H1 (cell line): Measurements from ENCODE around the gene CHST11. TPM values are rescaled to one million over a fixed set of nuclear protein-coding genes. Genes with fewer than 3 reads are reported as not detected.
A peak's percentile ranks its signal among the peaks of the same experiment; 100 is the strongest.

ENCODE experiments used
- CTCF ChIA-PET: fragments of 300-600 bp; sonication (Branson Sonifier 250); formaldehyde crosslinking; loops from one replicate; lab custom pipeline; 2021; ENCODE audit not compliant: partially characterized antibody; lab: Charles Lee
- POLR2A ChIA-PET: fragments of 300-600 bp; sonication (Branson Sonifier 250); formaldehyde crosslinking; loops from one replicate; lab custom pipeline; 2021; ENCODE audit warnings: inconsistent platforms; ENCODE audit not compliant: partially characterized antibody; lab: Charles Lee
- DNase-seq, 2 experiments: peaks; one replicate each; pipeline versions ENCODE4 v3.0.0 to v3.0.0-alpha.2; 2010 to 2022; ENCODE audit warnings: low spot score in 2 of 2, low read depth in 1 of 2, mixed read lengths in 1 of 2
- FAIRE-seq: peaks from 2 replicates; lab custom pipeline; 2011; peaks lifted over from hg19 to GRCh38; lab: Jason Lieb, UNC
- H2AFZ ChIP-seq: 2 replicates; pipeline ENCODE4 v1.8.1; 2012; ENCODE audit warnings: low read length, inconsistent platforms
- H2AK5ac ChIP-seq: 2 replicates; pipeline ENCODE4 v1.6.1; 2013; ENCODE audit warnings: low read depth, low read length
- H2BK120ac ChIP-seq: replicated peaks from 2 replicates; pipeline ENCODE3; 2013; ENCODE audit warnings: low read depth, low read length, inconsistent platforms
- H2BK12ac ChIP-seq: 2 replicates; pipeline ENCODE4 v1.6.1; 2013; ENCODE audit warnings: low read depth, low read length
- H2BK15ac ChIP-seq: 2 replicates; pipeline ENCODE4 v1.6.1; 2013; ENCODE audit warnings: low read length
- H2BK20ac ChIP-seq: 2 replicates; pipeline ENCODE4 v1.6.1; 2013; ENCODE audit warnings: low read length
- H2BK5ac ChIP-seq: 2 replicates; pipeline ENCODE4 v1.6.1; 2013; ENCODE audit warnings: low read depth, low read length
- H3K14ac ChIP-seq: 2 replicates; pipeline ENCODE4 v1.6.1; 2013; ENCODE audit warnings: inconsistent platforms; ENCODE audit not compliant: insufficient read length
- H3K18ac ChIP-seq: 2 replicates; pipeline ENCODE4 v1.6.1; 2013; ENCODE audit warnings: low read length; ENCODE audit errors: extremely low read depth
- H3K23ac ChIP-seq: 2 replicates; pipeline ENCODE4 v1.6.1; 2013; ENCODE audit warnings: inconsistent platforms; ENCODE audit not compliant: insufficient read length
- H3K23me2 ChIP-seq: 2 replicates; pipeline ENCODE4 v1.6.1; 2013; ENCODE audit warnings: low read depth, low read length
- H3K27ac ChIP-seq: 2 replicates; pipeline ENCODE4 v1.6.1; 2011; ENCODE audit warnings: low read depth, low read length, inconsistent platforms
- H3K27me3 ChIP-seq, 4 experiments: replicated peaks in 1 of 4; 1 replicate in 1 of 4; 2 replicates in 3 of 4; pipeline versions ENCODE4 v1.6.1 to v1.8.1; 2011 to 2013; ENCODE audit warnings: low read length in 3 of 4, mild to moderate bottlenecking in 3 of 4, inconsistent platforms in 2 of 4, mixed read lengths in 2 of 4, moderate library complexity in 1 of 4; ENCODE audit not compliant: control insufficient read depth in 3 of 4, insufficient read depth in 3 of 4; ENCODE audit errors: extremely low read depth in 1 of 4
- H3K36me3 ChIP-seq, 4 experiments: 2 replicates each; pipeline versions ENCODE4 v1.6.1 to v1.8.1; 2011 to 2013; ENCODE audit warnings: mild to moderate bottlenecking in 4 of 4, low read length in 3 of 4, moderate library complexity in 2 of 4, control low read depth in 1 of 4, inconsistent platforms in 1 of 4; ENCODE audit not compliant: insufficient read depth in 4 of 4, control insufficient read depth in 2 of 4
- H3K4ac ChIP-seq: replicated peaks from 2 replicates; pipeline ENCODE3; 2013; ENCODE audit warnings: low read length, low read depth, mixed read lengths, inconsistent platforms; ENCODE audit not compliant: insufficient read length
- H3K4me1 ChIP-seq, 4 experiments: replicated peaks in 1 of 4; 1 replicate in 1 of 4; 2 replicates in 3 of 4; pipeline versions ENCODE4 v1.6.1 to v1.8.1; 2011 to 2013; ENCODE audit warnings: low read length in 3 of 4, inconsistent platforms in 2 of 4, mixed read lengths in 1 of 4; ENCODE audit not compliant: insufficient read depth in 4 of 4, control insufficient read depth in 3 of 4
- H3K4me2 ChIP-seq, 2 experiments: 2 replicates each; pipeline versions ENCODE4 v1.6.1 to v1.8.1; 2011 to 2013; ENCODE audit warnings: low read depth in 2 of 2, low read length in 2 of 2, control low read depth in 1 of 2, inconsistent platforms in 1 of 2, mild to moderate bottlenecking in 1 of 2; ENCODE audit not compliant: insufficient read depth in 1 of 2
- H3K4me3 ChIP-seq, 4 experiments: fragments of 200-600, 300-600 bp in 1 of 4; sonication (generic), shearing (Covaris generic), sonication (Bioruptor Twin) in 1 of 4; 2 replicates each; pipeline versions ENCODE4 v1.5.1 to v1.8.1; 2011 to 2016; ENCODE audit warnings: low read length in 4 of 4, low read depth in 3 of 4, control low read depth in 2 of 4, inconsistent platforms in 2 of 4, mild to moderate bottlenecking in 2 of 4, mixed read lengths in 1 of 4, moderate library complexity in 1 of 4; ENCODE audit not compliant: insufficient read depth in 2 of 4; ENCODE audit errors: extremely low read depth in 1 of 4
- H3K56ac ChIP-seq: replicated peaks from 2 replicates; pipeline ENCODE3; 2013; ENCODE audit warnings: low read depth, mild to moderate bottlenecking, mixed read lengths, low read length, inconsistent platforms; ENCODE audit not compliant: insufficient read length
- H3K79me1 ChIP-seq: 2 replicates; pipeline ENCODE4 v1.6.1; 2013; ENCODE audit warnings: low read depth, low read length, control low read depth
- H3K79me2 ChIP-seq, 2 experiments: 2 replicates each; pipeline versions ENCODE4 v1.6.1 to v1.8.1; 2012 to 2013; ENCODE audit warnings: low read length in 2 of 2, mild to moderate bottlenecking in 2 of 2, inconsistent platforms in 1 of 2; ENCODE audit not compliant: insufficient read depth in 2 of 2, control insufficient read depth in 1 of 2
- H3K9ac ChIP-seq, 4 experiments: replicated peaks in 1 of 4; 1 replicate in 1 of 4; 2 replicates in 3 of 4; pipeline versions ENCODE4 v1.6.1 to v1.8.1; 2011 to 2013; ENCODE audit warnings: low read depth in 3 of 4, low read length in 3 of 4, control low read depth in 2 of 4, mild to moderate bottlenecking in 2 of 4, moderate library complexity in 2 of 4, inconsistent platforms in 1 of 4; ENCODE audit errors: extremely low read depth in 1 of 4
- H3K9me3 ChIP-seq, 2 experiments: 2 replicates each; pipeline versions ENCODE4 v1.6.1 to v1.8.1; 2012 to 2013; ENCODE audit warnings: mild to moderate bottlenecking in 2 of 2, moderate library complexity in 2 of 2, control low read depth in 1 of 2, inconsistent platforms in 1 of 2, low read depth in 1 of 2, low read length in 1 of 2, mixed read lengths in 1 of 2; ENCODE audit not compliant: insufficient read depth in 2 of 2
- H4K20me1 ChIP-seq, 2 experiments: replicated peaks in 1 of 2; 2 replicates each; pipeline versions ENCODE3 to v1.8.1; 2011 to 2013; ENCODE audit warnings: inconsistent platforms in 2 of 2, low read length in 2 of 2, mild to moderate bottlenecking in 1 of 2; ENCODE audit not compliant: insufficient read depth in 2 of 2, control insufficient read depth in 1 of 2
- H4K5ac ChIP-seq: 2 replicates; pipeline ENCODE4 v1.6.1; 2013; ENCODE audit warnings: low read length, low read depth, mixed read lengths, inconsistent platforms; ENCODE audit not compliant: insufficient read length
- H4K8ac ChIP-seq: 2 replicates; pipeline ENCODE4 v1.8.0; 2013; ENCODE audit warnings: mild to moderate bottlenecking, moderate library complexity, low read length, inconsistent platforms; ENCODE audit not compliant: insufficient read depth; ENCODE audit errors: extremely low read depth
- H4K91ac ChIP-seq: replicated peaks from 2 replicates; pipeline ENCODE3; 2013; ENCODE audit warnings: low read length, mixed read lengths, inconsistent platforms; ENCODE audit not compliant: insufficient read length
- WGBS, 2 experiments: shearing (Covaris generic) in 1 of 2; methylation state at CpG; one replicate each; pipeline versions ENCODE4 v1.1.6 to v1.1.7; 2013 to 2015; ENCODE audit warnings: low lambda C conversion rate in 2 of 2, mixed read lengths in 2 of 2, inconsistent platforms in 1 of 2, low coverage in 1 of 2, missing lambda C conversion rate in 1 of 2; ENCODE audit not compliant: insufficient replicate concordance in 2 of 2, insufficient coverage in 1 of 2, insufficient read length in 1 of 2; ENCODE audit errors: extremely low coverage in 1 of 2, missing lambda C conversion rate in 1 of 2; 5-methylcytosine and 5-hydroxymethylcytosine counted together
- polyA plus RNA-seq, 7 experiments: library from polyadenylated mRNA; depleted of rRNA in 3 of 7; stranded (reverse) in 5 of 7; unstranded in 2 of 7; fragments of >200 nt in 5 of 7; fragments of 200-250 nt in 2 of 7; gene quantifications; 1 replicate in 5 of 7; 2 replicates in 1 of 7; 4 replicates in 1 of 7; pipeline versions ENCODE4 v1.2.1 to v1.2.3, GENCODE V29; 2011 to 2013; ENCODE audit warnings: missing spikeins in 2 of 7, mixed read lengths in 2 of 7
- total RNA-seq: library from RNA; stranded (reverse); fragmentation: NEBNext Ultra II Directional; extraction: Animal tissue kit (Norgen Biotek cat#: 25700); gene quantifications from 2 replicates; pipeline ENCODE4 v1.2.1, GENCODE V29; 2021

Gene CHST11
- total and polyA plus RNA-seq, 2 of the 8 experiments (the other 6 are each of a cell fraction or from before 2014, with no cell fraction given) = 14.4 to 20.8 TPM

DNA sequence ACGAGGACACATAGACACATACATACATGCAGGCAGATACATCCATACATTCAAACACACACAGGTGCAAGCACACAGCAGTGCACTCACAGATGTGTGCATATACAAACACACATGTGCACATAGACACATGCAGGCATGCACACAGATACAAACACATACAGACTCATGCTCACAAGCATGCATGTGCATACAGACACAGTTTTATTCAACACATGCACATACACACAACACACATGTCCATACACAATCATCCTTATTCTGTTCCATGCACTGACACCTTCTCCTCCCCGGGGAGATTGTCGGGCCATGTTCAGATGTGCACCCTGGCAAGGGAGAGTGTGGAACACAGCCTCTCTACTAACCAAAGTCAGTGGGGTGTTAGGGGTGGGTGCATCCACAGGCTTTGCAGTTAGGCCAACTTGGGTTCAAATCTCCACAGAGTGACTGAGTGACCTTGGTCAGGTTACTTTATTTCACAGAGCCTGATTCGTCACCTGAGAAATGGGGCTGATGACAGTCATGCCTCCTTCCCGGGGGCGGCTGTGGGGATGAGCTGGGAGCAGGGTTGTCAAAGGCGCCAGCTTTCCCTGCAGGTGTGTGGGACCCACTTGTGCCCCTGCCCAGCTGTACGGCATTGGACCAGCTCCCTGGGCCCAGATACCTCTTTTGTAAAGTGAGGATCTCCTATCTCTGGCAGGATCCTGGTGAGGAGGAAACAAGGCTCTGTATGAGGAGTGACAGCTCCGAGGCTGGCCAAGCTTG, 251.2 kb downstream of the CHST11 start:
- H3K4ac ChIP-seq = no peak overlapping the region
- H3K14ac ChIP-seq = no peak overlapping the region
- peak overlapping the region; percentile 98 for H2BK12ac ChIP-seq
- H2BK5ac ChIP-seq = peak overlapping the region; percentile 67; the same call in 1 of the 2 replicates
- H2BK120ac ChIP-seq = no peak overlapping the region
- ChIA-PET POLR2A (no interaction called here), CTCF (interaction anchor here (1.0 to 1.2 kb wide), 2 partner anchors 13 to 83 kb away, joined by 3 read pairs; no protein-coding TSS in a partner anchor)
- DNase-seq = no peak
- no peak overlapping the region for H3K4me3 ChIP-seq
- no peak overlapping the region for H3K56ac ChIP-seq
- H3K27ac ChIP-seq = 0 out of 2 replicates have a peak overlapping the region, but pooled peaks have one; percentile 2
- H3K23me2 ChIP-seq = no peaks in the 10 kb centered on the region
- no peaks in the 10 kb centered on the region for H3K36me3 ChIP-seq
- 96% methylated on average over 9 of the region's 9 CpGs; no CpG with 5 or more reads in 1 of the 2 experiments for WGBS, 2 experiments
- H2BK20ac ChIP-seq = peak overlapping the region; percentile 68; the same call in 1 of the 2 replicates
- no peak overlapping the region; the same call in 1 of the 2 replicates for H4K8ac ChIP-seq
- H4K91ac ChIP-seq = peak overlapping the region; percentile 22
- H2BK15ac ChIP-seq = peak overlapping the region; percentile 61; the same call in 1 of the 2 replicates
- H2AFZ ChIP-seq = no peak overlapping the region
- H3K4me1 ChIP-seq = peaks cover 10 to 37% (median 20%) of the 10 kb centered on the region in 4 experiments
- peak overlapping the region; percentile 98 for H2AK5ac ChIP-seq
- peaks cover 0 to 3% of the 10 kb centered on the region in 2 experiments for H4K20me1 ChIP-seq
- H3K9me3 ChIP-seq = no peaks in the 10 kb centered on the region
- H3K4me2 ChIP-seq = peak overlapping the region in 1 of 2 experiments; percentile 8; a peak in 3 of 4 replicates
- peak overlapping the region; percentile 24 for H3K23ac ChIP-seq
- H3K27me3 ChIP-seq = no peaks in the 10 kb centered on the region
- no peaks in the 10 kb centered on the region for H3K79me1 ChIP-seq
- no peak overlapping the region for H3K9ac ChIP-seq
- H3K79me2 ChIP-seq = peaks cover 0 to 2% of the 10 kb centered on the region in 2 experiments; a peak in 1 of 4 replicates
- H4K5ac ChIP-seq = no peak overlapping the region
- H3K18ac ChIP-seq = peak overlapping the region; percentile 42
- FAIRE-seq = no peak
